GM18517 (cell line): ENCODE data around the gene GALM.
"Not testable (repeated sequence)": the region's sequence is repeated elsewhere in the genome, so short reads cannot be mapped to it uniquely, and the experiment has no call there.

Experiments
- ATAC-seq: cut with Tn5 transposase; IDR thresholded peaks from one replicate; pipeline ENCODE4 v1.9.1; 2021; ENCODE audit warnings: mild to moderate bottlenecking, moderate library complexity; ENCODE audit not compliant: unreplicated experiment

GALM gene

DNA sequence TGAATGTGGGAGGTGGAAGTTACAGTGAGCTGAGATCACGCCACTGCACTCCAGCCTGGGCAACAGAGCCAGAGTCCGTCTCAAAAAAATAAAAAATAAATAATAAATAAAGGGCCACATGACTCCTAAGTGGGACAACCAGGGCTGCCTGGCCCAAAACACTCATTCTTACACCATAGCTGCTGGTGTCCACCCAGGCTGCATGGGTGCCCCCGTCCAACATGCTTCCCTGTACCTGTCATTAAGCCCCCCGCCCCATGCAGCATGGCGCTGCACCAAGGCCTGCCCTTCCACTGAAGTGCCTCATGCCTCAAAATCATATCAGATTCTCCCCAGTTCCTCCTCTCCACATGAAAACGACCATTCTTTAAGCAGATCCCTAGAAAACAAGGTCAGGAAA lies 10.8 kb downstream of the GALM start:
- no peak for ATAC-seq

DNA sequence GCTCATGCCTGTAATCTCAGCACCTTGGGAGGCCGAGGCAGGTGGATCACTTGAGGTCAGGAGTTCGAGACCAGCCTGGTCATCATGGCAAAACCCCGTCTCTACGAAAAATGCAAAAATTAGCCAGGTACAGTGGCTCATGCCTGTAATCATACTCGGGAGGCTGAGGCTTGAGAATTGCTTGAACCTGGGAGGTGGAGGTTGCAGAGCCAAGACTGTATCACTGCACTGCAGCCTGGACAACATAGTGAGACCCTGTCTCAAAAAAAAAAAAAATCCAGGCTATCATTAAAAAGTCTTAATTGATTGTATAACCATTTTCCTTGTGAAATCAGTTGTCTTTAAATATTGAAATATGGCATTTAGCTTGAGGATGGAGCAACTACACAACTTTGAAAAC lies 15.0 kb downstream of the GALM start:
- ATAC-seq, result not testable (repeated sequence)

DNA sequence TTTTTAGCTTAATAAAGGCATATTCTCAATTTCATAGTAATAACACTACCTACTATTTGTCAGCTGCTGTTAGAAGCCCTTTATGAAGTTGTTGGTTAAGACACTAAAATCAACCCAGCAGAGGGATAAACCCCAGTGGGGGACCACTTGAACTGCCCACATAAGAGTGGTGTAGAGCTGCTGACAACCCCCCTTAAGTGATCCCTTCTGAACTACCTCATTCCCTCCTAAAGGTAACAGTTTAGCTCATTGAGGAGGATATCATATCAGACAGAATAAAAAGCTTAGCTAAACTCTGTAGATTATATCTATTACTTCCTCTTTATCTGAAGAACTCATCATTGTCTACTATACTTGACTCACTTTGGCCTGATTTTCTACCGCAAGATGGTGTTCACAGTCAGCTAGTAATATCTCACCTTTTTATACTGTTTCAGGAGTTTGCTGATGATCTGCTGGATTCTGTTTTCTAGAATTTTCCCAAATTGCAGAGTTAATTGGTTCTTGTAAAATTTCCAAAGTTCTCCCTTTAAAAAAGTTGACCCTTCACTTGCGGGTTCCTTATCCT lies 16.2 kb downstream of the GALM start:
- no peak for ATAC-seq

DNA sequence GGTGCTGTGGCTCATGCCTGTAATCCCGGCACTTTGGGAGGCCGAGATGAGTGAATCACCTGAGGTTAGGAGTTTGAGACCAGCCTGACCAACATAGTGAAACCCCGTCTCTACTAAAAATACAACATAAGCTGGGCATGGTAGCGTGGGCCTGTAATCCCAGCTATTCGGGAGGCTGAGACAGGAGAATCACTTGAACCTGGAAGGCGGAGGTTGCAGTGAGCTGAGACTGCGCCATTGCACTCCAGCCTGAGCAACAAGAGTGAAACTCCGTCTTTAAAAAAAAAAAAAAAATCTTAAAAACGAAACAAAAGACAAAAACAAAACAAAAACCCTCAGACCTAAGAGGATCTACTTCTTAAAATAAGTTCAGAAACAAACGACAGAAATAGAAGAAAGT lies 16.7 kb downstream of the GALM start:
- not testable (repeated sequence) for ATAC-seq

DNA sequence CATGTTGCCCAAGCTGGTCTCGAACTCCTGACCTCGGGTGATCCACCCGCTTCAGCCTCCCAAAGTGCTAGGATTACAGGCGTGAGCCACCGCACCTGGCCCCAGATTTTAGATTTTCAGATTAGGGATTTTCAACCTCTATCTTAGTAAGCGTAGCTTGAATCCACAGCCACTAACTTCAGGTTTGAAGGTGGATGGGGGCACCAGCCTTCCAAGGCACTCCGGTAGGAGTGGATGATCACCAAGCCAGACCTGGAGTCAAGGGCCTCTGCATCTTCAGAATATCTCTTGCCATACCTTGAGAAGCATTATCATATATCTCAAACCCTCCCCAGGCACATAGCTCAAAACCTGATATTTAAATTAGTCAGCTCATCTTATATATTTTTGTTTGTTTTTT lies 17.9 kb downstream of the GALM start:
- no peak for ATAC-seq

DNA sequence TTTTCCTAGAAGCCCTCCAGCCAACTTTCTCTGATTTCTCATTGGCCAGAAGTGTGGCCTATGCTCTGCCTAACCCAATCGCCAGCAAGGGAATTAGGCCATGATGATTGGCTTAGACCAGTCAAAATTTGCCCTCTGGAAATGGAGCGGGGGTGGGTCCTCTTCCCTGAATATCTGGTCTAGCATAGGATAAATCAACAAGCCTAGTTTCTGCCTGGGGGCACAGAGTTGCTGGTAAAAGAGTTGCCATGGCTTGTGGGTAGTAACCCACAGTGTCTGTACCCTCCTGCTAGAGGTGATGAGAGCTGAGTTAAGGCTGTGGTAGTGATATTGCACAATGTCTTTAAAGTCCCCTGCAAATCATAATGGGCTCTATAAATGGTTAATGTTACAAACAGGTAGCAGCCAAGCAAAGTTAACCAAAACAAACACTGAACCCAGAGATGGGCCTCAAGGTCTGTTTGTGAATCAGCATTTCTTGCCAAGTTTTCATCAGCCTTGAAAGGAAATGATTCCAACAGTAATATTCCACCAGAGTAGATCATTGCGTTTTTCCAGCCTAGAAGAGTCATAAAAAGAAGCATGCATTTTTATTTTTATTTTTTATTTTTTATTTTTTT lies 19.3 kb downstream of the GALM start:
- no peak for ATAC-seq

DNA sequence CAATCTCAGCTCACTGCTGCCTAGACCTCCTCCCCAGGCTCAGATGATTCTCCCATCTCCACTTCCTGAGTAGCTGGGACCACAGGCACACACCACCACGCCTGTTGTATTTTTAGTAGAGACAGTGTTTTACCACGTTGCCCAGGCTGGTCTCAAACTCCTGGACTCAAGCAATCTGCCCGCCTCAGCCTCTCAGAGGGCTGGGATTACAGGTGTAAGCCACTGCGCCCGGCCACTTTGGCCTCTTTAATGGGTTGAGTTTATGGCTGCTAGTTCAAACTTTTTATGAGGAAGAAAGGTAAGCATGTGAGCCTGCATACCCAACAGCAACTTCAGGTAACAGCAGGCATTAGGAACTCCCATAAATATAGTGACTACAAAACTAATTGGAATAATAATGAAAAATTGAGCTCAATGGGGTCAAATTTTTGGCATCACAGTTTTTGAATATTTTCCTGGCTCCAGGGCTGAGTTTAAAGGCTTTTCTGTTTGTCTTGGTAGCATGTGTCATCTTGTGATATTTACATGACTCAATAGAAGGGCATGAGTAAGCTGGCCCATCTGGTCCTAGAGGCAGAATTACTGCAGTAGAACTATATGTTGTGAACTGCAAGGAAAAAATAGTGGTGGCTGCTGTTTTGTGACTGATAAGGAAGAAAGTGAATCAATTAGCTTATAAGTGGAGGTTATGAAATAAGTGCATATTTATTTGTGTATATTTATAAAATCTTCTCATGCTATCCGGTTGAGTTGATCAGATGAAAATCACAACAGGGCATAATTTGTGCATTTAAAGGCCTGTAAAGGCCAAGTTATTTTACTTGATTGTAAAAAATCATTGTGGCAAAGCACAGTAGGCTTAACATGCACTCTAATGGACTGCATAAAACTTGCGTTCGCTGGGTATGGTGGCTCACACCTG lies 24.8 kb downstream of the GALM start:
- ATAC-seq, result no peak

DNA sequence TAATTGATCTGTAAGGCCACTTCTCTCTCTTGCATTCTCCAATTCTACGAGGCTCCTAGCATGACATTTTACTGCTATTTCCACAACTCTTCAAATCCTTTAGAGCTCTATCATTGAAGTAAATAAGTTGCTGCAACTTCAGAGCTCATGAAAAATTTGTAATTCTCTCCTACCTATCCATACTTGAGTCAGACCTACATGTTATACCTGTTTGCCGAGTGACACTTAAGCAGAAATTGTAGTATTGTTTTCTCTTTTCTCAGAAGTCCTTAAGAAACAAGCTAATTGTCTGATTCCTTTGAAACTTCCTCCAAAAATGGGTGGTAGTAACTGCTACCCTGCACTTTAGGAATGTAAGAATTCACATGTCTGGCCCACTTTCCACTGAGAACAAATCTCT lies 26.1 kb downstream of the GALM start:
- no peak for ATAC-seq

DNA sequence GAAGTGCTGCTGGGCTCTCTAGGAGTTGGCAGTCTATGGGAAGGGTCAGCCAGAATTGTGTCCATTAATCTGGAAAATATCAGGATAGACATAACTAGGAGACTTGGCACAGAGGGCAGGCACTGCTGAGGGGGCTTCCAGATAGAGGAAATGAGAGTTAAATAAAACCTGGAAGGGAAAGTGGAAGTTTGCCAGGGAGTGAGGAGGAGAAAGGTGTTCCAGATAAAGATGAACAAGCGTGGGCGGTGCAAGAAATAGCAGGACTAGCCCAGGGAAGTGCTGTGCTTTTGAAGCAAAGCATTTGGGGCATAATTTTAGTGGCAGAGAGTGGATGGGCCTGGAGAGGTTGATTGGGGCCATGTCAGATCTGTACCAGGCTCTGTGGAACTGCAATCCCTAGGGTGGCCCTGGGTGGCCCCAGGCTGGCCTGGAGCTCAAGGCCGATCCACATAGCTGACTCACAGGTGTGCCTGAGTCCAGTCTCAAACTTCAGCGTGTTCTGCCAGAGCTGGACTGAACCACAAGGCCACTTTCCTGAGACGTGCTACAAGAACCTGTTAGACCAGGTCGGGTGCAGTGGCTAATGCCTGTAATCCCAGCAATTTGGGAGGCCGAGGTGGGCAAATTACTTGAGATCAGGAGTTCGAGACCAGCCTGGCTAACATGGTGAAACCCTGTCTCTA lies 26.9 kb downstream of the GALM start:
- ATAC-seq, result no peak

DNA sequence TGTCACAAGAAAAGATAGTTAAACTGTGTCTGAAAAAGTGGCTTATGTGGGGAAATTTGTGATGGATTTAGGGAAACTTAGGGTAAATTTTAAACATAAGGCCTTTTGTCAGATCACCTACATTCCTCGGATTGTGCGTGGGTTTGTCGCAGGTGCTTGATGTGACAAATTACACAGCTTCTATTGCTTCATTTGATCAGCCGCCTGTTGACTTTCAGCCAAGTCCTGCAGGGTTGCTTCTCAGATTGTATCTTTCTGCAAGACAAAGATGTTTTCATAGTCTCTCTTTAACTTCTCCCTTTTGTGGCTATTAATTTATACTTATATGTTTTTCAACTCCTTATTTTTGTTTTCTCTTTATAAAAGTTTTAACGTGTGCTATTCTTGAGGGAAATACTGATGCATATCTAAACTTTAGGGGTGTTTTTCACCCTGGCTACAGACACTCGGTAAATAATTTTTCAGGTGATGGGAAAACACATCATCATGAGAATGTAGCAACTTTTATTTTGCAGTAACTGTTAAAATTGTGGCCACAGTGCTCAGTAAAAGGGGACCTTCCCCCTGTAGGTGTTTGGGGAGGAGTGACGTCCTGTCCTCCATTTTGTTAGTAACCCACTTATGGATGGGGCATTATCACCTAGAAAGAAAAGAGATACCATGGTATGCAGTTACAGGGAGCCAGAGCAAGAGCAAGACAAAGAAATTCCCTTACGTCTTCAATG lies 31.4 kb downstream of the GALM start:
- ATAC-seq, result no peak

DNA sequence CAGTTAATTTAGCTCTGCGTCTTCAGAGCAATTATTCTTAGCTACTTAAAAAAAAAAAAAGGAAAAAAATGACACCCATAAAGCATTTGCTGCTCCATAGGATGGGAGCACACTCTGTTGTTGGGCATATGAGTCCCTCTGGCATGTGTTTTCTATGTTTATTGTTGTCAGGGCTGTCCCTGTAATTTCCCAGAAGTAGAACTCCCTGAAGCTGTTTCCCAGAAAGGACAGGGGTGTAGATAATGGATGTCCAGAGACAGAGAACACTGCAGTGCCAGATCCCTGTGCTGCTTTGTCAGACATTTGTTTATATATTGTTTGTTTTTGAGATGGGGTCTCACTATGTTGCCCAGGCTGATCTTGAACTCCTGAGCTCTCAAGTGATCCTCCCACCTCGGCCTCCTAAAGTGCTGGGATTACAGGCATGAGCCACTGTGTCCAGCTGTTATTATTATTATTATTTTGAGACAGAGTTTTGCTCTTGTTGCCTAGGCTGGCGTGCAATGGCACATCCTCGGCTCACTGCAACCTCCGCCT lies 32.6 kb downstream of the GALM start:
- no peak for ATAC-seq

DNA sequence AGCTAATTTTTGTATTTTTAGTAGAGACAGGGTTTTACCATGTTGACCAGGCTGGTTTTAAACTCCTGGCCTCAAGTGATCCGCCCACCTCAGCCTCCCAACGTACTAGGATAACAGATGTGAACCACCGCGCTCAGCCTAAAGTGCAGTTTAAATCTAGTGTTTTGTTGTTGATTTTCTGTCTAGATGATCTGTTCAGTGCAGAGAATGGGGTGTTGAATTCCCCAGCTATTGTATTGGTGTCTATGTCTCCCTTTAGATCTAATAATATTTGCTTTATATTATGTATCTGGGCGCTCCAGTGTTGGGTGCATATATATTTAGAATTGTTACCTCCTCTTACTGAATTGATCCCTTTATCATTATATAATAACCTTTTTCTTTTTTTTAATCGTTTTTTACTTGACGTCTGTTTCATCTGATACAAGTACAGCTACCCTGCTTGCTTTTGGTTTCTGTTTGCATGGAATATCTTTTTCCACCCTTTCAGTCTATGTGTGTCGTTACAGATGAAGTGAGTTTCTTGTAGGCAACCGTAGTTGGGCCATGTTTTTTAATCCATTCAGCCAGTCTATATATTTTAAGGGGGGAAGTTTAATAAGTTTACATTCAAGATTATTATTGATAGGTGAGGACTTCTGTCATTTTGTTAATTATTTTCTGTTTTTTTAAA lies 34.3 kb downstream of the GALM start:
- ATAC-seq, result no peak

DNA sequence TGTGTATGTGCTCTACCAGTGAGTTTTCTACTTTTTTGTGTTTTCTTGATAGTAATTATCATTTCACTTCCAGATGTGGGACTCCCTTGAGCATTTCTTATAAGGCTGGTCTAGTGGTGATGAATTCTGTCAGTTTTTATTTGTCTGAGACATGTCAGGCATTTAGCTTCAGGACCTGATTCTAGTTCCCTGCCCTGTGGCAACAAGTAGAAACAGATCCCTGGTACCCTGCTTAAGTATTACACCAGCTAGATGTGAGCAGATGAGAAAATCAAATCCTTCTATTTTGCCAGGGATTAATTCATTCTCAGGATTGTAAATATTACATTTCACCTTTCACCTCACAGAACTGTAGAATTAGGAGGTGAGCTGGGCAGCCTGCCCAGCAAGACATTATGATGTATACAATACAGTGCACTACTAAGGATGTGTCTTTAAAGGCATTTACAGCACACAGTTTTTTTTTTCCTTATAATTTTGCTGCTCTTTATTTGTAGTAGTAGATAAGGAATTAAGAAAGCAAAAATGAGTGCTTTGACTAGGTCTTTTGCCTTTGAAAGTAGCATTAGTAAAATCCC lies 35.1 kb downstream of the GALM start:
- ATAC-seq, result no peak

DNA sequence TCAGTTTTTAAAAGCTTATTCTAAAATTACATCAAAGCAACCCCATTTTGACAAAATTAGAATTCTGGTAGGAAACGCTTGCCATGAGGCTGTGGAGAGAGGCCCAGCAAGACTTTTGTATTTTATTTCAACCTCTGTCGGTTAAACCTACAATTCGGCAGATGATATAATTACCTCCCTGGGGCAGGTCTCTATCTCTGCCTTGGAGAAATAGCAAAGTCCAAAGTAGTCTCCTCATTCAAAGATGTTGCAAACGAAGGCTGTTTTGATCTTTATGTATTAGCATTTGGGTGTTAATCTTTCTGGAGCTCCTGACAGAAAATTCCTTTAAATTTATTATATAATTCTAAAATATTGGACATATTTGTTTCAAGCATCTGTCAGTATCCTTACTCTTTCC lies 35.6 kb downstream of the GALM start:
- ATAC-seq, result no peak

DNA sequence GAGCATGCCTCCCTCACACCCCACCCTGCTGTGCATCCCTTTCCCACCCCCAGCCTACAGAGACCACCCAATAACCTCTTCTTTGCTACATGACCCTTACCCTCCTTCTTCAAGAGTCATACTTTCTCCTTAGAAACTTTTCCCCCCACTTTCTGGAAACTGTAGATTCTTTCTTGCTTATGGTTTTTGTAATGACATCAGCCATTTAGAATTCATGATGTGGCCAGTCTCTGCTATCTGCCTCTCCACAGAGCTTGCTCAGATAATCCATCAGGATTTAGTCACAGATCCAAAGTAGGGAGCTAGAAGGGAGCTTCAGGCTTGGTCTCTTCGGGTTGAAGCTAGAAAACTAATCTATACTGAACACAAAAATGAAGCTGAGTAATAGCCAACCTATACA lies 36.5 kb downstream of the GALM start:
- no peak for ATAC-seq

DNA sequence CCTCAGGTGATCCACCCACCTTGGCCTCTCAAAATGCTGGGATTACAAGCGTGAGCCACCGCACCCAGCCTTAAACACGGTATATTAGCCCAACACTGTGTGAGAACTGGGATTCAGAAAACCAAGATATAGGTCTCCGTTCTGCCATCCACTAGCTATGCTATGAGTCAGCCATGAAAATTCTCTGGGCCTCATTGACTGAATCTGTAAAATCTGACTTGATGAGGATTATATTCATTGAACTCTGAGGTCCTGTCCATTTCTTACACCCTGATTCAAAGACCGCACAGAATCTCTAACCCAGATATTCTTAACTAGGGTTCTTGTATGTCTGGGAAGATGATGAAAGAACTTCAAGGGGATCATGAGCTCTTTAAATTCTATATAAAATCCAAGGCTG lies 37.4 kb downstream of the GALM start:
- ATAC-seq, result not testable (repeated sequence)

DNA sequence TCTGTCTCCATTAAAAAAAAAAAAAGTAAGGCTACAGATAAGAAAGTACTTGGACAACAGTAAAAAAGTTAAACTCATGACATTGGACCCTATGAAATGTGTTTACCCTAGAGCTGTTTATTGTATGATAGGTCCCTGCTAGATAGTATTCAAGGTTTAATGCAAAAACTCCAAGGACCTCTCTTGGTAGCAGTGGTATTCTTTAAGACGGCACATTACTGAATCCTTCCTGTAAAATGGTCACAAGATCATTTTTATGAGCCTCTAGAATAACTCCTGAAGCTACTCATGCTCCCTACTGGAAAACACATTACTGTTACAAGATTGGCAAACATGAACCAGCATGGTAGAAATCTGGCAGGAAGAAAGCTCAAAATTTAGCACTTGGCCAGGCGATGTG lies 38.8 kb downstream of the GALM start:
- no peak for ATAC-seq

DNA sequence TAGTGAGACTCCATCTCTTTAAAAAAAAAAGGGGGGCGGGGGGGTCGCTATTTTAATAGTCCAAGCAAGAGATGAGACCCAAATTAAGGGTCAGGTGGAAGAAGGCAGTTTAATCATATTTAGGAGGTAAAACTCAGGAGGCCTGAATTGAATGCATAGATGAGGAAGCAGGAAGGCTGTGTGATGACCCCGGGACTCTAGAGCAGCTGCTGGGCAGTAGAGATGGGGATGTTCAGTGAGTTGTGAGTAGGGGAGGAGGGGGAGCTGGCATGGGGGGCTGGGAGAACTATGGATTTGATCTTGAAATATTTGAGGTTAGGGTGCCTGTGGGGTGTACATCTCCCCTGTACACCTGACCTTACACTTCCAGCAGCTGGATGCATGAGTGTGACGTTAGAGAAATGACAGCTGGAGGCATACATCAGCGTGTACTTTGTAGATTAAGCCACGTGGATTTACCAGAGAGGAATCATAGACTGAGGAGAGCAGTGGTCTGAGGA lies 41.0 kb downstream of the GALM start:
- no peak for ATAC-seq

DNA sequence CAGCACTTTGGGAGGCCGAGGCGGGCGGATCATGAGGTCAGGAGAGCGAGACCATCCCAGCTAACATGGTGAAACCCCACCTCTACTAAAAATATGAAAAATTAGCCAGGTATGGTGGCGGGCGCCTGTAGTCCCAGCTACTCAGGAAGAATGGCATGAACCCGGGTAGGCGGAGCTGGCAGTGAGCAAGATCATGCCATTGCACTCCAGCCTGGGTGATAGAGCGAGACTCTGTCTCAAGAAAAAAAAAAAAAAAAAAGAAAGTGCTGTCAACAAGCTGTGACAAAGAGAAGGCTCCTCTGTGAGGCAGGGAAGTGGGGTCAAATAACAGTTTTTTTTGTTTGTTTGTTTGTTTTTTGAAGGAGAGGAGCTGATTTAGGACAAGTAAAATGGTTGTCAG lies 42.6 kb downstream of the GALM start:
- ATAC-seq, result not testable (repeated sequence)
